NT2/D1 (cell line): ENCODE data around the gene GNPNAT1.

Source experiments
- YY1 ChIP-seq: IDR thresholded peaks from 2 replicates; pipeline ENCODE4 v1.6.1; 2011; ENCODE audit not compliant: insufficient read length, insufficient read depth
- ZNF274 ChIP-seq: IDR thresholded peaks from 2 replicates; pipeline ENCODE4 v1.6.1; 2011; ENCODE audit warnings: mild to moderate bottlenecking, low read depth, low read length

DNA sequence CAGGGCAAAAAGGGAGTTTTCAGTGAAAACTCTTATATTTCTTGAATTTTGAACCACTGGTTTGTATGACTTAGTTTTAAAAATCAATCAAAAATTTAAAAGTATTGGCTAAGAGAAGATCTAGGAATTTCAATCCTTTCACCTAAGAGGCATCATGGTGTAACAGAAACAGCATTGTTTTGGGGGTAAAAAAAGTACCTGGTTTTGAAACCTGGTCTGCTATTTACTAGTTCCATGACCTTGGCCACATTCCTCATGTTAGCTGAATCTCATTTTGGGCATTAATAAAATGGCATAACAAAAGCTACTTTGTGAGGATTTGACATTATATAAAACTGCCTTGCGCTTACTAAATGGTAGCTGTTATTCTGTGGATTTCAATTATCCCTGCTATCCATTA, 16.7 kb upstream of the GNPNAT1 start:
- TF ChIP-seq YY1 (no peak), ZNF274 (no peak)
